GM18858 (cell line): ENCODE results near the gene MAN1C1.
"Not testable (repeated sequence)": the region's sequence is repeated elsewhere in the genome, so short reads cannot be mapped to it uniquely, and the experiment has no call there.

Experiments used
- ATAC-seq: cut with Tn5 transposase; IDR thresholded peaks from one replicate; pipeline ENCODE4 v1.9.1; 2021; ENCODE audit not compliant: unreplicated experiment

MAN1C1 gene

GRCh38 chr1:25734991-25735390 is 118.4 kb downstream of the MAN1C1 start:
- not testable (repeated sequence) for ATAC-seq

GRCh38 chr1:25735956-25736529 is 119.5 kb downstream of the MAN1C1 start:
- no peak for ATAC-seq

- ATAC-seq: no peak
Measured at GRCh38 chr1:25737130-25737529, 120.5 kb downstream of the MAN1C1 start.

GRCh38 chr1:25738499-25738898 is 121.9 kb downstream of the MAN1C1 start:
- ATAC-seq: no peak

- no peak for ATAC-seq
Measured at GRCh38 chr1:25739341-25739740, 122.8 kb downstream of the MAN1C1 start.

GRCh38 chr1:25740071-25740470 is 123.5 kb downstream of the MAN1C1 start:
- no peak for ATAC-seq

- ATAC-seq: no peak
Measured at GRCh38 chr1:25742316-25742715, 125.7 kb downstream of the MAN1C1 start.

GRCh38 chr1:25743164-25744139 is 126.9 kb downstream of the MAN1C1 start:
- no peak for ATAC-seq

- ATAC-seq: no peak
Measured at GRCh38 chr1:25744140-25744581, 127.6 kb downstream of the MAN1C1 start.

GRCh38 chr1:25744636-25745425 is 128.2 kb downstream of the MAN1C1 start:
- ATAC-seq: no peak

- ATAC-seq: no peak
Measured at GRCh38 chr1:25746299-25747045, 129.9 kb downstream of the MAN1C1 start.

GRCh38 chr1:25747046-25747719 is 130.6 kb downstream of the MAN1C1 start:
- ATAC-seq: no peak

GRCh38 chr1:25748531-25749205 is 132.1 kb downstream of the MAN1C1 start:
- no peak for ATAC-seq

- ATAC-seq: no peak
Measured at GRCh38 chr1:25750923-25751605, 134.5 kb downstream of the MAN1C1 start.

GRCh38 chr1:25754470-25755181 is 138.0 kb downstream of the MAN1C1 start:
- ATAC-seq: no peak

GRCh38 chr1:25755475-25756125 is 139.0 kb downstream of the MAN1C1 start:
- ATAC-seq: no peak

GRCh38 chr1:25756215-25756614 is 139.6 kb downstream of the MAN1C1 start:
- no peak for ATAC-seq
